Esophagus squamous epithelium (tissue), 5 donors: Measurements from ENCODE around the gene SH3RF1. TPM values are rescaled to one million over a fixed set of nuclear protein-coding genes. Genes with fewer than 3 reads are reported as not detected.

Experiments used
- DNase-seq: peaks from one replicate; lab custom pipeline; 2025; lab: John Stamatoyannopoulos, UW
- H3K27ac ChIP-seq, 4 donors: fragments of 200-600 bp; sonication (generic); one replicate each; pipeline ENCODE4 v1.5.1; 2016 to 2019; ENCODE audit warnings: mild to moderate bottlenecking in 1 of 4
- H3K27me3 ChIP-seq, 4 donors: fragments of 200-600 bp; sonication (generic); 1 replicate in 3 of 4; 2 replicates in 1 of 4; pipeline versions ENCODE4 v1.5.1 to v1.6.0; 2017 to 2021; ENCODE audit warnings: antibody characterized with exemption in 1 of 4
- H3K36me3 ChIP-seq, 3 donors: fragments of 200-600 bp; sonication (generic); one replicate each; pipeline ENCODE4 v1.5.1; 2016 to 2019
- H3K4me1 ChIP-seq, 3 donors: fragments of 200-600 bp; sonication (generic); one replicate each; pipeline ENCODE4 v1.5.1; 2017 to 2019
- H3K4me3 ChIP-seq, 4 donors: fragments of 200-600 bp; sonication (generic); 1 replicate in 3 of 4; 2 replicates in 1 of 4; pipeline ENCODE4 v1.5.1; 2016 to 2019; ENCODE audit warnings: mild to moderate bottlenecking in 2 of 4, moderate library complexity in 1 of 4
- H3K9me3 ChIP-seq, 3 donors: fragments of 200-600 bp; sonication (generic); one replicate each; pipeline ENCODE4 v1.5.1; 2016 to 2019
- CTCF ChIP-seq, 6 experiments: fragments of 450-650 bp in 4 of 6; fragments of 200-600 bp in 2 of 6; sonication (generic) in 2 of 6; IDR thresholded peaks; one replicate each; pipeline ENCODE4 v1.5.1; 2016 to 2019; ENCODE audit warnings: antibody characterized with exemption in 6 of 6, mild to moderate bottlenecking in 4 of 6, moderate library complexity in 4 of 6
- POLR2A ChIP-seq, 4 donors: fragments of 450-650 bp; IDR thresholded peaks; one replicate each; pipeline ENCODE4 v1.6.1; 2017; ENCODE audit warnings: antibody characterized with exemption in 4 of 4, mild to moderate bottlenecking in 4 of 4, moderate library complexity in 3 of 4
- WGBS, 2 donors: methylation state at CpG; one replicate each; pipeline ENCODE4 v1.1.5; 2018; 5-methylcytosine and 5-hydroxymethylcytosine counted together
- intact Hi-C: fragments of 100-400 bp; cut with DNase I; formaldehyde crosslinking; loops from one replicate; pipeline ENCODE4 v1.15.0; 2022
- total RNA-seq, 4 donors: library from RNA; depleted of rRNA; stranded (reverse); fragments of >200 nt; gene quantifications; one replicate each; pipeline ENCODE4 v1.1.0, GENCODE V29; 2016
- donor health status: DM: yes; HTN: yes; CAD: no.

SH3RF1 gene
- total RNA-seq, 4 donors from 2014 or later = 3.9 to 9.3 (median 5.7) TPM

- intact Hi-C loops = no loop called here
- TF ChIP-seq POLR2A (IDR thresholded peaks at IDR 0.05) (no peak), CTCF (IDR thresholded peaks at IDR 0.05) (no peak)
- Histone ChIP-seq H3K4me1 (peaks cover 0 to 11% (median 0%) of the 10 kb centered on the region in 3 donors), H3K27me3 (no peaks in the 10 kb centered on the region), H3K4me3 (no peak overlapping the region), H3K27ac (no peak overlapping the region), H3K36me3 (peaks cover 0 to 86% (median 0%) of the 10 kb centered on the region in 3 donors), H3K9me3 (no peaks in the 10 kb centered on the region)
- no peak for DNase-seq
- WGBS, 2 donors = 84 to 87% methylated on average over 9 of the region's 9 CpGs
Measured at GRCh38 chr4:169131556-169132208, 139.1 kb downstream of the SH3RF1 start.

- Histone ChIP-seq H3K4me3 (no peak overlapping the region), H3K36me3 (peaks cover 0 to 64% (median 0%) of the 10 kb centered on the region in 3 donors), H3K9me3 (no peaks in the 10 kb centered on the region), H3K27me3 (no peaks in the 10 kb centered on the region), H3K27ac (no peak overlapping the region), H3K4me1 (peaks cover 0 to 2% (median 0%) of the 10 kb centered on the region in 3 donors)
- TF ChIP-seq CTCF (IDR thresholded peaks at IDR 0.05) = no peak
- TF ChIP-seq POLR2A (IDR thresholded peaks at IDR 0.05) = no peak
- intact Hi-C loops = no loop called here
- DNase-seq = no peak
- WGBS, 2 donors = 88 to 96% methylated on average over 3 of the region's 3 CpGs
Measured at GRCh38 chr4:169128902-169129301, 141.9 kb downstream of the SH3RF1 start.

- Histone ChIP-seq H3K27me3 (no peaks in the 10 kb centered on the region), H3K4me3 (no peak overlapping the region), H3K27ac (no peak overlapping the region), H3K4me1 (no peaks in the 10 kb centered on the region), H3K9me3 (no peaks in the 10 kb centered on the region), H3K36me3 (peaks cover 0 to 52% (median 0%) of the 10 kb centered on the region in 3 donors)
- DNase-seq = no peak
- TF ChIP-seq POLR2A (IDR thresholded peaks at IDR 0.05) (no peak), CTCF (IDR thresholded peaks at IDR 0.05) (no peak)
- WGBS, 2 donors = 91 to 97% methylated on average over 1 of the region's 1 CpG
- intact Hi-C loops = no loop called here
Measured at GRCh38 chr4:169127314-169127713, 143.4 kb downstream of the SH3RF1 start.

GRCh38 chr4:169124661-169125060, 146.1 kb downstream of the SH3RF1 start:
- 67 to 76% methylated on average over 2 of the region's 2 CpGs for WGBS, 2 donors
- no peak for DNase-seq
- Histone ChIP-seq H3K9me3 (no peaks in the 10 kb centered on the region), H3K36me3 (peaks cover 0 to 48% (median 0%) of the 10 kb centered on the region in 3 donors), H3K27me3 (no peaks in the 10 kb centered on the region), H3K27ac (no peak overlapping the region), H3K4me3 (no peak overlapping the region), H3K4me1 (no peaks in the 10 kb centered on the region)
- TF ChIP-seq CTCF (IDR thresholded peaks at IDR 0.05) (no peak), POLR2A (IDR thresholded peaks at IDR 0.05) (no peak)
- intact Hi-C loops = no loop called here

GRCh38 chr4:169122422-169122821, 148.3 kb downstream of the SH3RF1 start:
- DNase-seq = no peak
- no peak overlapping the region for H3K4me3 ChIP-seq
- no peak for TF ChIP-seq POLR2A (IDR thresholded peaks at IDR 0.05)
- no peak for TF ChIP-seq CTCF (IDR thresholded peaks at IDR 0.05)
- 74% methylated on average over 2 of the region's 2 CpGs for WGBS, 2 donors
- no peaks in the 10 kb centered on the region for H3K9me3 ChIP-seq
- intact Hi-C loops = no loop called here
- H3K27me3 ChIP-seq = no peaks in the 10 kb centered on the region
- H3K27ac ChIP-seq = no peak overlapping the region
- no peaks in the 10 kb centered on the region for H3K4me1 ChIP-seq
- H3K36me3 ChIP-seq = peaks cover 0 to 39% (median 0%) of the 10 kb centered on the region in 3 donors
